H9 (cell line): ENCODE results near the gene MICAL3. TPM values are rescaled to one million over a fixed set of nuclear protein-coding genes. Genes with fewer than 3 reads are reported as not detected.

Source experiments
- DNase-seq: peaks from one replicate; pipeline ENCODE4 v3.0.0-alpha.2; 2017
- H2AFZ ChIP-seq: one replicate; pipeline ENCODE4 v1.6.1; 2013; ENCODE audit warnings: mild to moderate bottlenecking, low read length, control low read depth, moderate library complexity
- H2AK5ac ChIP-seq: 2 replicates; pipeline ENCODE4 v1.6.1; 2013; ENCODE audit warnings: low read length, control low read depth, mixed read lengths; ENCODE audit not compliant: insufficient read length
- H2BK120ac ChIP-seq: one replicate; pipeline ENCODE4 v1.6.1; 2013; ENCODE audit warnings: low read depth, mild to moderate bottlenecking, low read length, control low read depth, inconsistent platforms; ENCODE audit not compliant: poor library complexity, severe bottlenecking
- H2BK12ac ChIP-seq: 2 replicates; pipeline ENCODE4 v1.6.1; 2013; ENCODE audit warnings: low read length, control low read depth, mixed read lengths, low read depth; ENCODE audit not compliant: insufficient read length
- H2BK15ac ChIP-seq: 2 replicates; pipeline ENCODE4 v1.6.1; 2013; ENCODE audit warnings: low read depth, low read length, control low read depth
- H2BK20ac ChIP-seq: one replicate; pipeline ENCODE4 v1.6.1; 2013; ENCODE audit warnings: low read depth, mild to moderate bottlenecking, low read length, control low read depth, inconsistent platforms; ENCODE audit not compliant: poor library complexity, severe bottlenecking
- H2BK5ac ChIP-seq: 2 replicates; pipeline ENCODE4 v1.6.1; 2013; ENCODE audit warnings: low read length, control low read depth, mixed read lengths; ENCODE audit not compliant: insufficient read length
- H3K14ac ChIP-seq: 2 replicates; pipeline ENCODE4 v1.6.1; 2013; ENCODE audit warnings: low read length, control low read depth; ENCODE audit not compliant: insufficient read depth
- H3K18ac ChIP-seq: 2 replicates; pipeline ENCODE4 v1.6.1; 2013; ENCODE audit warnings: low read depth, mild to moderate bottlenecking, mixed read lengths, low read length, control low read depth; ENCODE audit not compliant: insufficient read length
- H3K23ac ChIP-seq: 2 replicates; pipeline ENCODE4 v1.6.1; 2013; ENCODE audit warnings: low read length, control low read depth, mixed read lengths, low read depth; ENCODE audit not compliant: insufficient read length
- H3K23me2 ChIP-seq: 2 replicates; pipeline ENCODE4 v1.6.1; 2013; ENCODE audit warnings: low read depth, mild to moderate bottlenecking, mixed read lengths, low read length, control low read depth; ENCODE audit not compliant: insufficient read length, poor library complexity, severe bottlenecking
- H3K27ac ChIP-seq: 2 replicates; pipeline ENCODE4 v1.5.1; 2013; ENCODE audit warnings: low read length, control low read depth, mixed read lengths, low read depth; ENCODE audit not compliant: insufficient read length
- H3K27me3 ChIP-seq: 2 replicates; pipeline ENCODE4 v1.6.1; 2013; ENCODE audit warnings: low read length, control low read depth, inconsistent platforms; ENCODE audit not compliant: insufficient read depth
- H3K4ac ChIP-seq: 2 replicates; pipeline ENCODE4 v1.6.1; 2013; ENCODE audit warnings: low read depth, mild to moderate bottlenecking, control low read depth, inconsistent platforms, low read length, moderate library complexity
- H3K4me1 ChIP-seq: 2 replicates; pipeline ENCODE4 v1.6.1; 2013; ENCODE audit warnings: low read length, control low read depth, inconsistent platforms; ENCODE audit not compliant: insufficient read depth
- H3K4me2 ChIP-seq: 2 replicates; pipeline ENCODE4 v1.6.1; 2013; ENCODE audit warnings: low read length, control low read depth, mixed read lengths; ENCODE audit not compliant: insufficient read length, insufficient read depth
- H3K56ac ChIP-seq: 2 replicates; pipeline ENCODE4 v1.6.1; 2013; ENCODE audit warnings: low read depth, mild to moderate bottlenecking, mixed read lengths, low read length, control low read depth; ENCODE audit not compliant: insufficient read length
- H3K79me1 ChIP-seq: 2 replicates; pipeline ENCODE4 v1.6.1; 2013; ENCODE audit warnings: low read depth, mild to moderate bottlenecking, moderate library complexity, low read length, control low read depth, inconsistent platforms; ENCODE audit not compliant: insufficient read depth, poor library complexity, severe bottlenecking
- H3K79me2 ChIP-seq: 2 replicates; pipeline ENCODE4 v1.6.1; 2013; ENCODE audit warnings: low read length, control low read depth, inconsistent platforms; ENCODE audit not compliant: insufficient read depth
- H3K9ac ChIP-seq: 2 replicates; pipeline ENCODE4 v1.6.1; 2013; ENCODE audit warnings: low read length, control low read depth, mixed read lengths; ENCODE audit not compliant: insufficient read length; ENCODE audit errors: extremely low read depth
- H3K9me3 ChIP-seq: one replicate; pipeline ENCODE4 v1.6.1; 2013; ENCODE audit warnings: low read depth, low read length, inconsistent platforms; ENCODE audit not compliant: control insufficient read depth
- H3T11ph ChIP-seq: one replicate; pipeline ENCODE4 v1.6.1; 2013; ENCODE audit warnings: mild to moderate bottlenecking, low read length, control low read depth, inconsistent platforms
- H4K20me1 ChIP-seq: one replicate; pipeline ENCODE4 v1.6.1; 2013; ENCODE audit not compliant: control insufficient read depth, insufficient read length, insufficient read depth
- H4K5ac ChIP-seq: 2 replicates; pipeline ENCODE4 v1.6.1; 2013; ENCODE audit warnings: low read depth, mild to moderate bottlenecking, mixed read lengths, low read length, control low read depth; ENCODE audit not compliant: insufficient read length
- H4K8ac ChIP-seq: replicated peaks from 2 replicates; pipeline ENCODE4 v1.6.1; 2013; ENCODE audit warnings: low read length, control low read depth, mixed read lengths, low read depth; ENCODE audit not compliant: insufficient read length
- H4K91ac ChIP-seq: 2 replicates; pipeline ENCODE4 v1.6.1; 2013; ENCODE audit warnings: low read depth, mild to moderate bottlenecking, moderate library complexity, mixed read lengths, low read length, control low read depth; ENCODE audit not compliant: insufficient read length
- H3K27ac Mint-ChIP-seq, 3 experiments: 2 replicates in 2 of 3; 3 replicates in 1 of 3; pipeline ENCODE4 v1.8.0; 2020 to 2021; ENCODE audit warnings: mixed read lengths in 3 of 3, mild to moderate bottlenecking in 1 of 3, moderate library complexity in 1 of 3
- H3K27me3 Mint-ChIP-seq: 2 replicates; pipeline ENCODE4 v1.8.0; 2021; ENCODE audit warnings: low read depth, mild to moderate bottlenecking, moderate library complexity, mixed read lengths
- H3K36me3 Mint-ChIP-seq, 3 experiments: 2 replicates in 2 of 3; 3 replicates in 1 of 3; pipeline ENCODE4 v1.8.0; 2020 to 2021; ENCODE audit warnings: low read depth in 3 of 3, mixed read lengths in 3 of 3; ENCODE audit not compliant: insufficient read depth in 1 of 3
- H3K4me1 Mint-ChIP-seq, 2 experiments: 2 replicates each; pipeline ENCODE4 v1.8.0; 2020; ENCODE audit warnings: mixed read lengths in 2 of 2
- H3K4me3 Mint-ChIP-seq, 2 experiments: 2 replicates in 1 of 2; 3 replicates in 1 of 2; pipeline ENCODE4 v1.8.0; 2020 to 2021; ENCODE audit warnings: mild to moderate bottlenecking in 2 of 2, mixed read lengths in 2 of 2, moderate library complexity in 1 of 2
- H3K9me3 Mint-ChIP-seq, 2 experiments: 2 replicates in 1 of 2; 3 replicates in 1 of 2; pipeline ENCODE4 v1.8.0; 2020; ENCODE audit warnings: mild to moderate bottlenecking in 2 of 2, mixed read lengths in 2 of 2, moderate library complexity in 1 of 2
- WGBS: extraction: QIAGEN DNeasy Blood & Tissue Kit; methylation state at CpG from one replicate; pipeline ENCODE4 v1.1.7; 2013; ENCODE audit warnings: missing lambda C conversion rate, low lambda C conversion rate, mixed read lengths; ENCODE audit not compliant: insufficient read length; ENCODE audit errors: extremely low coverage; 5-methylcytosine and 5-hydroxymethylcytosine counted together
- total RNA-seq: library from RNA; stranded (reverse); gene quantifications from 2 replicates; pipeline ENCODE4 v1.2.1, GENCODE V29; 2021
- TF ChIP-seq, protein P1 (sequence below): fragments of 200-600 bp; sonication (generic); conservative IDR thresholded peaks from 3 replicates; pipeline ENCODE4 v1.8.0; 2021; ENCODE audit warnings: antibody characterized with exemption, mild to moderate bottlenecking

Gene MICAL3
- total RNA-seq, 1 experiment from 2014 or later = 50.2 TPM

DNA sequence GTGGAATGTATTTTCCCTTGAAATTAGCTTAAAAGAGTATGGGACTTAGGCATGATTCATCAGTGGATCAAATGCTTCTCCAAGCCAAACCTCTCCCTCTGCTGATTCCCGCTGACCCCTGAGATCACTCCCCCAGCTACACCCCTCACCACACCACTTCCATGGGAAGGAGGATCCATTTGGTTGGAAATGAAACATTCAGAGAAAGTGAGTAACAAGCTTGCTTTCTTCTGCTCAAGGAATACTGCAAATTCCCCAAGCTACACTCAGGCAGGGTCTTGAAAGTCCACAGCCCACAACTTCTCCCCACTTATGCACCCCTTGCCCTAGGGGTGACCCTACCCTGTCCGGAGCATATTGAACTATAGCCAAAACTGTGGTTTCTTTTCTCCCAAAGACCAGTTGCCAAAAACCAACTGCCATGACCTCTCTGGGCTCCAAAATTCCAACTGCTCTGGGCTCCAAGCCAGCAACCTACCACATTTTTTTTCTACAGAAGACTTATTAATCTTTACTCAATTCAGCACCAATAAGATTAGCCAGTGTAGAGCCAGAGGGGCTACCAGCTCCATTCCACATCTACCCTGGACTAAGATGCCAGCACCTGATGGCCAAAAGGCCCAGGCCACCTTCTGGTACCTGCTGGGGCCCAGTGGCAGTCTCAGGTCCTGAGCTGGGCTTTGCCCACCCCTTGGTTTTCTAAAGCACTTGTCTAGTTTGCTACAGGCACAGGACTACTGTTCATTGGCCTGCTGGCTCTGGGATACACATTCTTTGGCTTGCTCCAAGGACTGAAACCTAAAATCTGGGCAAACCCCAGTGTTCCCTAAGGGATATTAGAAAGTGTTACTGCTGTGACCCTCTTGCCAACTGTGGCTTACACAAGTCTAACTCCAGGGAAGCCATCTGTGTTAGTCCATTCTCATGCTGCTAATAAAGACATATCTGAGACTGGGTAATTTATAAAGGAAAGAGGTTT is 101.1 kb downstream of the MICAL3 start:
- H3K27ac Mint-ChIP-seq = peak overlapping the region in 2 of 3 experiments; percentile 52 to 54; a peak in 2 of 7 replicates
- Histone ChIP-seq H2AK5ac (no peak overlapping the region), H3K4me2 (no peak overlapping the region), H2BK5ac (no peak overlapping the region), H4K5ac (no peak overlapping the region), H2BK15ac (no peak overlapping the region), H3K4me1 (peaks cover 16% of the 10 kb centered on the region; the same call in 1 of the 2 replicates), H3K18ac (no peak overlapping the region), H4K91ac (no peak overlapping the region), H4K8ac (no peak overlapping the region), H3K23ac (no peak overlapping the region), H2AFZ (no peak overlapping the region), H2BK12ac (no peak overlapping the region), H3K9me3 (no peaks in the 10 kb centered on the region), H4K20me1 (no peaks in the 10 kb centered on the region), H3T11ph (no peak overlapping the region), H3K27me3 (no peaks in the 10 kb centered on the region), H3K14ac (no peak overlapping the region), H3K23me2 (peaks cover 5% of the 10 kb centered on the region), H3K9ac (no peak overlapping the region), H3K27ac (no peak overlapping the region), H2BK20ac (no peak overlapping the region), H2BK120ac (no peak overlapping the region), H3K79me1 (peaks cover 4% of the 10 kb centered on the region), H3K56ac (no peak overlapping the region), H3K79me2 (peaks cover 2% of the 10 kb centered on the region; the same call in 1 of the 2 replicates), H3K4ac (no peak overlapping the region)
- no peaks in the 10 kb centered on the region for H3K36me3 Mint-ChIP-seq
- no peak for DNase-seq
- no peaks in the 10 kb centered on the region for H3K9me3 Mint-ChIP-seq
- peaks cover 59 to 75% of the 10 kb centered on the region in 2 experiments for H3K4me1 Mint-ChIP-seq
- WGBS = no CpG with 5 or more reads among the region's 2 CpGs
- TF ChIP-seq, protein P1, sequence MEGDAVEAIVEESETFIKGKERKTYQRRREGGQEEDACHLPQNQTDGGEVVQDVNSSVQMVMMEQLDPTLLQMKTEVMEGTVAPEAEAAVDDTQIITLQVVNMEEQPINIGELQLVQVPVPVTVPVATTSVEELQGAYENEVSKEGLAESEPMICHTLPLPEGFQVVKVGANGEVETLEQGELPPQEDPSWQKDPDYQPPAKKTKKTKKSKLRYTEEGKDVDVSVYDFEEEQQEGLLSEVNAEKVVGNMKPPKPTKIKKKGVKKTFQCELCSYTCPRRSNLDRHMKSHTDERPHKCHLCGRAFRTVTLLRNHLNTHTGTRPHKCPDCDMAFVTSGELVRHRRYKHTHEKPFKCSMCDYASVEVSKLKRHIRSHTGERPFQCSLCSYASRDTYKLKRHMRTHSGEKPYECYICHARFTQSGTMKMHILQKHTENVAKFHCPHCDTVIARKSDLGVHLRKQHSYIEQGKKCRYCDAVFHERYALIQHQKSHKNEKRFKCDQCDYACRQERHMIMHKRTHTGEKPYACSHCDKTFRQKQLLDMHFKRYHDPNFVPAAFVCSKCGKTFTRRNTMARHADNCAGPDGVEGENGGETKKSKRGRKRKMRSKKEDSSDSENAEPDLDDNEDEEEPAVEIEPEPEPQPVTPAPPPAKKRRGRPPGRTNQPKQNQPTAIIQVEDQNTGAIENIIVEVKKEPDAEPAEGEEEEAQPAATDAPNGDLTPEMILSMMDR = no peak
- no peak overlapping the region; a peak in 1 of 5 replicates for H3K4me3 Mint-ChIP-seq
- H3K27me3 Mint-ChIP-seq = no peaks in the 10 kb centered on the region
